GM18502 (cell line): Measurements from ENCODE around the gene PAK4.
"Not testable (repeated sequence)": the region's sequence is repeated elsewhere in the genome, so short reads cannot be mapped to it uniquely, and the experiment has no call there.

Experiments
- ATAC-seq: cut with Tn5 transposase; IDR thresholded peaks from one replicate; pipeline ENCODE4 v1.9.1; 2021; ENCODE audit warnings: mild to moderate bottlenecking; ENCODE audit not compliant: unreplicated experiment, poor library complexity

Gene PAK4

DNA sequence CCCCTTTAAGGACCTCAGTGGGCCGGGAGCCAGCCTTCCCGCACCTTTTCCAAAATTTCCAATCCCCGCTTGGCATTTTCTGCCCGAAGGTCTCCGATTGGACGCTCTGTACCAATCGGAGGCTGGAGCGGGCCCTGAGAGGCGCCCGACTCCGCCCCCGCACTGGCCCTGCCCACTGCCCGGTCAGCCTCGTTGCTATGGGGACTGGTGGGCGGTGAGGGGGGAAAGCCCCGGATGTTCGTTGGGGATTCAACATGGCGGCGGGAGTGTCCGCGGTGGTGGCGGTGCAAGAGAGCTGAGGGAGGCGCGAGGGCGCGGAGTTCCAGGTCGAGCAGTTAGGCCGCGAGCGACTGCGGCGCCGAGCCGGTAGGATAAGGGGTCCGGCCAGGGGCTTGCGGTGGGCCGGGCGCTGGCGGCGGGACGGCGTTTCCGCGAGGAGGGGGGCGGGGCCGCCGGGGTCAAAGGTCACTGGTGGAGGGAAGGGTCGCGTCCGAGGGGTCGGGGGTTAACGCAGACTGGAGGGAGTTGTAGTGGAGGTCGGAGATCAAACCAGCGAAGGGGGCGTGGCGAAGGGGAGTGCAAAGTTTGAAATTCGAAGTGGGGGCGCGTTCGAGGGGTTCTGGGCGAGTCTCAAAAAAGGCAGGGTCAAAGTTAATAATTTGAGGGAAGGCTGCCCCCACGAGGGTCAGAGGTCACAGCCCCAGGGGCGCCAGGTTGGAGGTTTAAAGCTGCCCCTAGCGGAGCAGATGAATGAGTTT is at the start of gene PAK4:
PAK4 (plus strand) TSS at position 233 of the 758 bp plus-strand sequence. CDS start 43,768 bp downstream, outside the sequence.
- ATAC-seq, result peak; percentile 96

DNA sequence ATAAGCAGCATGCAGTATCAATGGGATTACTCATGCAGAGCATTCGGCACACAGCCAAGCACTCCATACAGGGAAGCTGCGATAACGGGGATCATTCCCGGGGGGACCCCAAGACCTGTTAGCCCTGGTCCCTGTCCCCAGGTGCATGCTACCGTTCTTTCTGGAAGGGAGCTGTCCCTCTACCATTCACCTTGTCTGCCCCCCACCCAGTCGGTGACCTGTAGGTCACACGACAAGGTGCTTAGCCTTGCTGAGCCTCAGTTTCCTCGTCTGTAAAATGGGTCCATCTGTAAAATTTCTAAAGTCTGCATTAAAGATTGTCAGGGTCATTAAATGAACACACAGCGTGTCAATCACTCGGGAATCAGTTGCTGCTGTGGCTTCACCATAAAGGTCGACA is 48.3 kb upstream of the PAK4 start:
- ATAC-seq, result no peak

DNA sequence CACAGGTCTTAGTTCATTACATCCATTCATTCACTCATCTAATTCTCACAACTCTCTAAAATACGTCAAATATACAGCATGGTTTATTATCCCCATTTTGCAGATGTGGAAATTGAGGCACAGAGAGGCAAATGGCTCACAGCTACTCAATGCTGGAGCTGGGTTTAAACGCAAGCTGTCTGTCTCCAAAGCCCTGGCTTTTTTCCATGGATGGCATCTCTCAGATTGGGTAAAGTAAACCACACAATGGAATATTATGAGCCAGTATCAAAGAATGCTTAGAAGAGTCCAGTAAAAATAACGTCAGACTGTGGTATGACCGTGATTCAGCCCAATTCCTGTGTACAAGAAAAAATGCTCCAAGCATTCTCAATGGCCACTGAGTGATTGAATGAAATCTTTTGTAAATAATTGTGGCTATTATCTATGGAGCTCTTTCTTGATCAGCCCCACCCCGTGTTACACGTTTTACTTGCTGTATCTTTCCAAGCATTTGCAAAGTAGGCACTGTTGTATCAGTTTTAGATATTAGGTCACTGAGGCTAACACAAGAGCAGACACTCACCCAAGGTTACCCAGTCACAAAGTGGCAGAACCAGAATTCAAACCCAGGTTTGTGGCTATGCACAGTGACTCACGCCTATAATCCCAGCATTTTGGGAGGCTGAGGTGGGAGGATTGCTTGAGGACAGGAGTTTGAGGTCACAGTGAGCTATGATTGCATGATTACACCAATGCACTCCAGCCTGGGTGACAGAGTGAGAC is 47.0 kb upstream of the PAK4 start:
- no peak for ATAC-seq

DNA sequence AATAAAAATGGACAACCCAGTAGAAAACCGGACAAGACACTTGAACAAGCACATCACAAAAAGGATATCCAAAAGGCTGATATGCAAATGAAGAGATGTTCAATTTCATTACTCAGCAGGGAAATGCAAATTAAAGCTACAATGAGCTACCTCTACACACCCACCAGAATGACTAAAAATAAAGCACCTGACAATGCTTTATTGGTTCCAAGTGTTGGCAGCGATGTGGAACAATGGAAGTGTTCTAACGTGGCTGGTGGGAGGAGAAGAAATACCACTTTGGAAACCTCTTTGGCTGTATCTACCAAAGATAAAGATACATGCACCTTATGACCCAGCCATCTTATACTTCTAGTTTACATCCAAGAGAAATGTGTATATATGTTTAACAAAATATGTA is 45.2 kb upstream of the PAK4 start:
- ATAC-seq, result no peak

DNA sequence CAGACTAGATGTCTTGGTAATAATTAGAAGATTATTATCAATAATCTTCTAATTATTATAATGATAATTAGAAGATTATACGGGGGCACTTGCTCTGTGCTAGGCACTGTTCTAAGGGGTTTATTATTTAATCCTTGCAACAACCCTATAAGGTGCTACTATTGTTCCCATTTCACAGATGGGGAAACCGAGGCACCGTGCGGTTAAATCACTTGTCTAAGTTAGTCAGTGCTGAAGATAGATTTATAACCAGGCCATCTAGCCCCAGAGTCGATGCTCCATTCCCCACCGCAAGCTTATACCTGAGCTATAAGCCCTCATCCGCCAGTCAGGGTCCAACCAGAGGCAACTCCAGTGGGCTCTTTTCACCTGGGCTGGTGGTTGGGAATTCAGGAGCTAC is 43.4 kb upstream of the PAK4 start:
- ATAC-seq, result no peak

DNA sequence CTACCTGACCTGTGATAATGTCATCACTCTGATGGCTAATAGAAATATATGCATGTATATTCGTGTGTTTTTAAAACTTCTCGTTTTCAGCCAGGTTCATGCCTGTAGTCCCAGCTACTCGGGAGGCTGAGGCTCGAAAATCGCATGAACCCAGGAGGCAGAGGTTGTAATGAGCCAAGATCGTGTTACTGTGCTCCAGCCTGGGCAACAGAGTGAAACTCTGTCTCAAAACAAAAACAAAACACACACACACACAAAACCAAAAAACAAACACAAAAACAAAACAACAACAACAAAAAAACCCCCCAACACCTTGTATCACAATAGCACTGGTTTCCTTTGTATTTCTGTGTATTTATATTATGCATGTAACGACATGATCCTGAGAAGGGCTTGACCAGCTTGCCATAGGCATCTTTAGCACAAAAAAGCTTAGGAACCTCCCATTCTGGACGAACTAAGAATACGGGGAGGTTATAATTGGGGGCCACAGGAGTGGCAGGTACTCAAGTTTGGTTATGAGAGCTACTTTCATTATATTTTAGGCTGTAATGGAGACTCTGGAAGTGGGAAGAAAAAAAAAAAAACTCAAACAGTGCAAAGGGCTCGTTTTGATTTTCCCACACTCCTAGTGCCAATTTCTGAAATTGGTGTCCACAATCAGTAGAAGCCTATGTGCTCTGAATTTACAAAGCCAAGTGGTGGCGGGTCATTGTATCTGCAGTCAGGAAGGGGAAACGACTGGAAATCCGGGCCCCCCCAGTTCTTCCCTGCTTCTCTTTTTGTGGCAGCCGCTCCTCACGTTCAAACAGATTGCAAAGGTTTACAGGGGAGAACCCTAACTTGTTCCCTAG is 42.6 kb upstream of the PAK4 start:
- ATAC-seq, result no peak

DNA sequence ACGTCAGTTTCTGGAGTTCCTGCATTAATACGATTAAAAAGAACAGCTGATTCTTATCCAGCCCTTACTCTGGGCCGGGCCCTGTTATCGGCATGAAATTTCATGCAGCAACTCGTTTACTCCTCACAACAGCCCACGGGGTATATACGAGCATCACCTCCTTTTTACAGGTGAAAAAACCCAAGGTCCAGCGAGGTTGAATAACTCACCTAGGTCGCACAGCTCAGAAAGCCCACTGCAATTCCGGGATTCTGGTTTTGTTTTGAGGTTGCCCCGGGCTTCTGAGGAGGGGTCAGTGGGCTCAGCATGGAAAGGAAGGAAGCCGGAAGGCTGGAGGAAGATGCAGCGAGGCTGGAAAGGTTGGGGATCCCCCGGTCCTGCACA is 42.0 kb upstream of the PAK4 start:
- no peak for ATAC-seq

DNA sequence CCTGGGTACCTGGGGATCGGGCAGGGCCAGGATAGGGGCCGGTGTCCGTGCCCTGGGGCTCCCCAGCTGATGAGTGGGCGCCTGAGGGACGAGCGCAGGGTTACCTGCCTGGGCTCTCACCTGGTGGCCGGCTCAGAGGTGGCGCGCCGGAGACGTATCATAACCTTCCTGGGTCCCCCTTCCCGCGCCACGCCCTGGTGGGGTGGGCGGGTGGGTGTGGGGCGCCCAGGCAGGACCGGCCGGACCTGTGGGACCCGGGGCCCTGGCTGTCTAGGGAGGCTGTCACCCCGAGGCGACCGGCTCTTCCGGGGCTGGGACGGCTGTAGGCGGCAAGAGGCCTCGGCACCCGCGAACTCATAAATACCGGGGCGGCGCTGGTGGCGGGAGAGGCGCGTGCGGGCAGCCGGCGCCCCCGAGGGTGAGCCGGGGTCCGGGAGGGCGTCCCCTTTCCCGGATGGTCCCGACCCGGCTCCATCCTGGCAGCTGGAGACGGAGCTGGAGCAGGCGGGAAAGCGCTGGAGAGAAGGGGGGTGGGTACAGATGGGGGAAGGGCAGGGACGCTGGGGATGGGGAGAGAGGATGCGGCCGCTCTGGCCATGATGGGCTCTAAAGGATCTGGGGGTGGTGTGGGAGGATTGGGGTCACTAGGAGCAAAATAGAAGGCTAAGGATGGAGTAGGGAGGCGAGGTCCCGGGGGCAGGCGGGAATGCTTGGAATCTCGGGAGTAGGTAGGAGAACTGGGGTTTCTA is 41.4 kb upstream of the PAK4 start, which contains the start of gene ACP7:
ACP7 (plus strand) TSS at position 386 of the 749 bp plus-strand sequence. CDS start 902 bp downstream, outside the sequence.
- ATAC-seq, result no peak

DNA sequence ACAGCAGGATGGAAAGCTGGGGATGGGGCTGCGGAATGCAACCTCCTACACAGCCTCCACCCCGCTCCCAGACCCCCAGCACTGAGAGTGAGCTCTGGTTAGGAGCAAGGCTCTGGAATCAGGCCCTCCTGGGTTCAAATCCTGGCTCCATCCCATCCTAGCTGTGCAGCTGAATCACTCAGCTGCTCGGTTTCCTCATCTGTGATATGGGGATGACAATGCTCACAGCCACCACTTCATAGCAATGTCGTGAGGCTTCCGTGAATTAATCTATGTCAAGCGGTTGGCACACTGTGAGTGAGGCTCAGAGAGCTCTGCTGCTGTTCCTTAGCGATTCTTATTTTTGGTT is 40.9 kb upstream of the PAK4 start:
- ATAC-seq, result no peak

DNA sequence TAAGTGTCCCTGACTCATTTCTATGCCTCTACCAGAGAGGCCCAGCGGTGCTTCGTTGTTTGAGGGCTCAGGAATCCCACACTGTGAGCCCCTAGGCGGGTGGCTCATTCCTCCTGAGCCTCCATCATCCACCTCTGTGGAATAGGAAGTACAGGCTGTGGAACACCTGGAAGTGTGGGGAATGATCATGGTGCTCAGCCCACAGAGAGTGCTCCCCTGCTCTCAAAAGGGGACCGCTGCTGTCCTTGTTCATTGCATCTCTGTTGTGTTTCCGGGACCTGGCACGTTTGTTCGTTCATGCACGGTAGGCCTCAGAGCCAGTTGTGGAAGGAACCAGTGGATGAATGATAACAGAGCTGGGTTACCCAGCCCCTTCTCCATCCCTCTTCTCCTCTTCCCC is 40.2 kb upstream of the PAK4 start:
- ATAC-seq, result no peak

DNA sequence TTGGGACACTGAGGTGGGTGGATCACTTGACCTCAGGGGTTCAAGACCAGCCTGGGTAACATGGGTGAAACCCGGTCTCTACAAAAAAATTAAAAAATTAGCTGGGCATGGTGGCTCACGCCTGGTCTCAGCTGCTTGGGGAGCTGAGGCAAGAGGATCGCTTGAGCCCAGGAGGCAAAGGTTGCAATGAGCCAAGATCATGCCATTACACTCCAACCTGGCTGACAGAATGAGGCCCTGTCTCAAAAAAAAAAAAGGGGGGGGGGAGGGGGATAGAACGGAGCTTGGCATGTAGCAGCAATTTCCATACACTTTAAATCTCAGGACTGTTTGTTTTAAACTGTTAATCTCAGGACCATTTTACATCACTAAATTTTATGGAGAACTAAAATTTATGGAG is 39.2 kb upstream of the PAK4 start:
- no peak for ATAC-seq

DNA sequence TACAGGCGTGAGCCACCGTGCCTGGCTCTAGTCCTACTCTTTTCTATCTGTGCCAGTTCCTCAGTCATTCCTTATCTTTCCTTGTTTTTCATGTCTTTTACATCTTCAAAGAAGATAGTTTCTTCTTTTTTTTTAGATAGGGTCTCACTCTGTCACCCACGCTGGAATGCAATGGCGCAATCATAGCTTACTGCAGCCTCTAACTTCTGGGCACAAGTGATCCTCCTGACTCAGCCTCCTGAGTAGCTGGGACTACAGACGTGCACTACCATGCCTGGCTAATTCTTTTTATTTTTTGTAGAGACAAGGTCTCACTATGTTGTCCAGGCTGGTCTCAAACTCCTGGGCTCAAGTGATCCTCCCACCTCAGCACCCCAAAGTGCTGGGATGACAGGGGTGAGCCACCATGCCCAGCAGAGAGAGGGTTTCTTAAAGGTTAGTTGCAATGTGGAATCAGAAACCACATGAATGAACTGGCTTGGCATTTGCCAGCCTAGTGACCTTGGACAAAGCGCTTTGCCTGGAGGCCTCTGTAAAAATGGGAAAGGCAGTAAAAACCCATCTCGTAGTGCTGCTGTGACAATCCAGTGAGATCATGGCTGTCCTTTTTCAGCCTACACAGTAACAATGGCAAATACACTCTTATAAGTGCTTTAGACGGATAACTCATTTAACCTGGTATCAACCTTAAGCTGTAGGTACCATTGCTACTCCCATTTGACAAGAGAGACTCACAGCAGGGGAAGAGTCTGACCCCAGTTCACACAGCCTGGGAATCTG is 37.5 kb upstream of the PAK4 start:
- no peak for ATAC-seq

DNA sequence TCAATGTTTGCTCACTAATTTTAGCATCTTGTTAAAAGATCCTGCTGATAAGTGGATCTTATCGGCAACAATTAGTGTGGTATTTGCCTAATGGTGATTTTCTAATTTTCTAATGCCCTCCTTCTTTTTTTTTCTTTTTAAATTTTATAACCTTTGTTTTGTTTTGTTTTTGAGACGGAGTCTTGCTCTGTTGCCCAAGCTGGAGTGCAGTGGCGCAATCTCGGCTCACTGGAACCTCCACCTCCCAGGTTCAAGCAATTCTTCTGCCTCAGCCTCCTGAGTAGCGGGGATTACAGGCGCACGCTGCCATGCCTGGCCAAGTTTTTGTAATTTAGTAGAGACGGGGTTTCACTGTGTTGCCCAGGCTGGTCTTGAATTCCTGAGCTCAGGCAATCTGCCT is 35.6 kb upstream of the PAK4 start:
- not testable (repeated sequence) for ATAC-seq

DNA sequence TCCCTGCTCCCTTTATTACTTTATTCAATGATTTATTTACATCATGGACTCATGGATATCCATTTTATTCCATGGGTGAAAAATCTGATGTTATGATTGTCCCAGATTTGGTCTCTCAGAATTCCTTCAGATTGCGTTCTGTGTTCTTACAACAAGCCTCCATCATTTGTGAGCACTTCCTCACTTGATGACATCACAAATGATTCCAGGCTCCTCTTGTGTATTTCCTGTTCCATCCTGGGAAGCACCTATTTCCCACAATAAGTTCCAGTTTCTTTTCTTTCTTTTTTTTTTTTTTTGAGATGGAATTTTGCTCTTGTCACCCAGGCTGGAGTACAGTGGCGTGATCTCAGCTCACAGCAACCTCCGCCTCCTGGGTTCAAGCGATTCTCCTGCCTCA is 34.7 kb upstream of the PAK4 start:
- no peak for ATAC-seq

DNA sequence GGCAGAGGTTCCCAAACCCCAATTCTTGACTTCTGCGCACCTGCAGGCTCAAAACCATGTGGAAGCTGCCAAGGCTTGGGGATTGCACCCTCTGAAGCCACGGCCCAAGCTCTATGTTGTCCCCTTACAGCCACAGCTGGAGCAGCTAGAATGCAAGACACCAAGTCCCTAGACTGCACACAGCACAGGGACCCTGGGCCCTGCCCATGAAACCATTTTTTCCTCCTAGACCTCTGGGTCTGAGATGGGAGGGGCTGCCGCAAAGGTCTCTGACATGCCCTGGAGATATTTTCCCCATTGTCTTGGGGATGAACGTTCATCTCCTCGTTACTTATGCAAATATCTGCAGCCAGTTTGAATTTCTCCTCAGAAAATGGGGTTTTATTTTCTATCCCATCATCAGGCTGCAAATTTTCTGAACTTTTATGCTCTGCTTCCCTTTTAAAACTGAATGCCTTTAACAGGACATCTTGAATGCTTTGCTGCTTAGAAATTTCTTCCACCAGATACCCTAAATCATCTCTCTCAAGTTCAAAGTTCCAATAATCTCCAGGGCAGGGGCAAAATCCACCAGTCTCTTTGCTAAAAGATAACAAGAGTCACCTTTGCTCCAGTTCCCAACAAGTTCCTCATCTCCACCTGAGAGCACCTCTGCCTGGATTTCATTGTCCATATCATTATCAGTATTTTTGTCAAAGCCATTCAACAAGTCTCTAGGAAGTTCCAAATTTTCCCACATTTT is 29.6 kb upstream of the PAK4 start:
- not testable (repeated sequence) for ATAC-seq

DNA sequence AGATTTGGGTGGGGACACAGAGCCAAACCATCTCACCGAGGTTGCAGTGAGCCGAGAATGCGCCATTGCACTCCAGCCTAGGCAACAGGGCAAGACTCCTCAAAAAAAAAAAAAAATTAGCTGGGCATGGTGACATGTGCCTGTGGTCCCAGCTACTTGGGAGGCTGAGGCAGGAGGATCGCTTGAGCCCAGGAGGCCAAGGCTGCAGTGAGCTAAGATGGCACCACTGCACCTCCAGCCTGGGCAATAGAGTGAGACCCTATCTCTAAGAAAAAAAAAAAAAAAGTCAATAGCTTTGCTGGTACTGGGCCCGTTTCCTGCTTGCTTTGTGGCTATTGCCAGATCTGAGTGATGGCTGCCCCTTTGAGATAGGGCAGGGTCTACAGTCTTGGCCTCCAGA is 28.3 kb upstream of the PAK4 start:
- no peak for ATAC-seq

DNA sequence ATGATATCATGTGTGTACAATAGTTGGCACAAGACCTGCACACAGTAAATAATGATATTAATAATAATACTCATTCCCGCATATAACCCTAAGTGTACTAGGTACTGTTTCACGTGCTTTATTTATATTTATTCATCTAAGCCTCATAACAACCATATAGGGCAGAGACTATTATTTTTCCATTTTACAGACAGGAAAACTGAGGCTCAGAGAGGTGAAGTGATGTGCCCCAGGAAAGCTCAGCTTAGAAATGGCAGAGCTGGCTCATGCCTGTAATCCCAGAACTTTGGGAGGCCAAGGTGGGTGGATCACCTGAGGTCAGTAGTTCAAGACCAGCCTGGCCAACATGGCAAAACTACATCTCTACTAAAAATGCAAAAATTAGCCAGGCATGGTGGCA is 27.9 kb upstream of the PAK4 start:
- no peak for ATAC-seq

DNA sequence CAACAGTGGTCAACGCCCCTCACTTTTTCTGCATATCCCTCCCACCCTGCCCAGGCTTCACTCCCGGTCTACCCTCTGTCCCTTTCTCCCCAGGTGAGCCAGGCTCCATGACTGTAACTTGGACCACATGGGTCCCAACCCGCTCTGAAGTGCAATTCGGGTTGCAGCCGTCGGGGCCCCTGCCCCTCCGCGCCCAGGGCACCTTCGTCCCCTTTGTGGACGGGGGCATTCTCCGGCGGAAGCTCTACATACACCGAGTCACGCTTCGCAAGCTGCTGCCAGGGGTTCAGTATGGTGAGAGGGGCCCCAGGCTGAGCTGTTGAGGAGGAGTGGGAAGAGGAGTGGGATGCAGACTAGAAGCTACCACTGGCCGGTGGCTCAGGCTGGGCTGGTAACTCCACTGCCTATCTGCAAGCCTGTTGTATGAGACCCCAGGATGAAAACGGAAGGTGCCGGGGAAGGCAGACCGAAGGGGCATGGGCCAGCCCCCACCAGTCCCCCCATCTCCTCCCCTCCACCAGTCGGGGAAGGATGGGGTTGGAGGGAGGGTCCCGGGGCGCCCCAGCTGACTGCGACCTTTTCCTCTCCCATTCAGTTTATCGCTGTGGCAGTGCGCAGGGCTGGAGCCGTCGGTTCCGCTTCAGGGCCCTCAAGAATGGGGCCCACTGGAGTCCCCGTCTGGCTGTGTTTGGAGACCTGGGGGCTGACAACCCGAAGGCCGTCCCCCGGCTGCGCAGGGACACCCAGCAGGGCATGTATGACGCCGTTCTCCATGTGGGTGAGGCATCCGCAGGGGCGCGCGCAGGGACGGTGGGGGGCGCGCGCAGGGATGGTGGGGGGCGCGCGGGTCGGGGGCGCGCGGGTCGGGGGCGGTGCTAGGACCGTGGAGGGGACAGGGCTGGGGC is 27.0 kb upstream of the PAK4 start:
- ATAC-seq, result no peak
